Thyroid gland (tissue), 4 donors: ENCODE measurements around the gene LMX1B. TPM values are rescaled to one million over a fixed set of nuclear protein-coding genes. Genes with fewer than 3 reads are reported as not detected.

Experiments
- DNase-seq, 2 donors: peaks; one replicate each; pipeline ENCODE4 v3.0.0-alpha.2; 2019
- H3K27ac ChIP-seq, 3 donors: fragments of 200-600 bp; sonication (generic); 1 replicate in 2 of 3; 2 replicates in 1 of 3; pipeline ENCODE4 v1.5.1; 2016 to 2019; ENCODE audit warnings: mild to moderate bottlenecking in 1 of 3, moderate library complexity in 1 of 3
- H3K27me3 ChIP-seq: fragments of 200-600 bp; sonication (generic); one replicate; pipeline ENCODE4 v1.5.1; 2019
- H3K36me3 ChIP-seq, 2 donors: fragments of 200-600 bp; sonication (generic); one replicate each; pipeline ENCODE4 v1.5.1; 2016 to 2019
- H3K4me1 ChIP-seq, 2 donors: fragments of 200-600 bp; sonication (generic); one replicate each; pipeline ENCODE4 v1.5.1; 2017 to 2019
- H3K4me3 ChIP-seq, 3 donors: fragments of 200-600 bp; sonication (generic); replicated peaks in 1 of 3; 1 replicate in 2 of 3; 2 replicates in 1 of 3; pipeline ENCODE4 v1.5.1; 2016; ENCODE audit warnings: mild to moderate bottlenecking in 1 of 3
- H3K9me3 ChIP-seq: fragments of 200-600 bp; sonication (generic); one replicate; pipeline ENCODE4 v1.5.1; 2017
- POLR2A ChIP-seq, 2 donors: fragments of 450-650 bp; IDR thresholded peaks; one replicate each; pipeline ENCODE4 v1.6.1; 2017; ENCODE audit warnings: antibody characterized with exemption in 2 of 2, mild to moderate bottlenecking in 2 of 2, moderate library complexity in 1 of 2
- WGBS, 2 donors: methylation state at CpG; one replicate each; pipeline ENCODE4 v1.1.5; 2017; 5-methylcytosine and 5-hydroxymethylcytosine counted together
- intact Hi-C: fragments of 100-400 bp; cut with DNase I; formaldehyde crosslinking; loops from one replicate; pipeline ENCODE4 v1.15.1; 2023
- total RNA-seq, 4 donors: library from RNA; depleted of rRNA; stranded (reverse); fragments of >200 nt; gene quantifications; one replicate each; pipeline ENCODE4 v1.2.3, GENCODE V29; 2016
- TF ChIP-seq, protein P1 (sequence below), 6 experiments: fragments of 200-600 bp in 3 of 6; fragments of 450-650 bp in 3 of 6; sonication (generic) in 3 of 6; IDR thresholded peaks; one replicate each; pipeline ENCODE4 v1.5.1; 2016 to 2019; ENCODE audit warnings: antibody characterized with exemption in 6 of 6, mild to moderate bottlenecking in 2 of 6, inconsistent platforms in 1 of 6, moderate library complexity in 1 of 6

Gene LMX1B
- total RNA-seq, 4 donors from 2014 or later, result 0.68 to 5.5 (median 1.7) TPM

DNA sequence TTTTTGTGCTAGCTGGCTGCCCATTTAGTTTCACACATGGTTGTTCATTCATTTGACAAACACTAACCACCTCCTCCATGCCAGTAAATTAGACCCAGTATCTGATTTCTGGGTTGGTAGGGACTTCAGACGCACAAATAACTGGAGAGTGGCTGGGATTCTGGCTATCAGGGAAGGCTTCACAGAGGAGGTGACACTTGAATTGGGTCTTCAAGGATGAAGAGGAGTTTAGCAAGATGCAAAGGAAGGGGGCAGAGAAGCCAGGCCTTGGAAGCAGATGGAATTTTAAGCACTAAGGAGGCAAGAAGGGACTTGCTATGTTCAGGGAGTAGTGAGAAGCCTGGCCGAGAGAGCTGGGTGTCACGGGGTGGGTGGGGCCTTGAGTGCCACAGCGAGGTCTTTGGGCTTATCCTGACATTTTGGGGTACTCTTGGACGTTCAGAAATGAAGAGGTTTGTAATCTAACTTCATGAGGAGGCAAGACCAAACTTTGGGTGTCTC, 71.3 kb downstream of the LMX1B start:
- no peaks in the 10 kb centered on the region for H3K36me3 ChIP-seq
- DNase-seq, result no peak
- H3K27ac ChIP-seq, result no peak overlapping the region
- WGBS, 2 donors, result 63 to 81% methylated on average over 5 of the region's 5 CpGs
- H3K4me1 ChIP-seq, result peaks cover 0 to 8% of the 10 kb centered on the region in 2 donors
- intact Hi-C loops, result no loop called here
- TF ChIP-seq, protein P1, sequence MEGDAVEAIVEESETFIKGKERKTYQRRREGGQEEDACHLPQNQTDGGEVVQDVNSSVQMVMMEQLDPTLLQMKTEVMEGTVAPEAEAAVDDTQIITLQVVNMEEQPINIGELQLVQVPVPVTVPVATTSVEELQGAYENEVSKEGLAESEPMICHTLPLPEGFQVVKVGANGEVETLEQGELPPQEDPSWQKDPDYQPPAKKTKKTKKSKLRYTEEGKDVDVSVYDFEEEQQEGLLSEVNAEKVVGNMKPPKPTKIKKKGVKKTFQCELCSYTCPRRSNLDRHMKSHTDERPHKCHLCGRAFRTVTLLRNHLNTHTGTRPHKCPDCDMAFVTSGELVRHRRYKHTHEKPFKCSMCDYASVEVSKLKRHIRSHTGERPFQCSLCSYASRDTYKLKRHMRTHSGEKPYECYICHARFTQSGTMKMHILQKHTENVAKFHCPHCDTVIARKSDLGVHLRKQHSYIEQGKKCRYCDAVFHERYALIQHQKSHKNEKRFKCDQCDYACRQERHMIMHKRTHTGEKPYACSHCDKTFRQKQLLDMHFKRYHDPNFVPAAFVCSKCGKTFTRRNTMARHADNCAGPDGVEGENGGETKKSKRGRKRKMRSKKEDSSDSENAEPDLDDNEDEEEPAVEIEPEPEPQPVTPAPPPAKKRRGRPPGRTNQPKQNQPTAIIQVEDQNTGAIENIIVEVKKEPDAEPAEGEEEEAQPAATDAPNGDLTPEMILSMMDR (IDR thresholded peaks at IDR 0.05), result no peak
- TF ChIP-seq POLR2A (IDR thresholded peaks at IDR 0.05), result no peak
- no peaks in the 10 kb centered on the region for H3K27me3 ChIP-seq
- no peak overlapping the region for H3K4me3 ChIP-seq
- H3K9me3 ChIP-seq, result no peaks in the 10 kb centered on the region

DNA sequence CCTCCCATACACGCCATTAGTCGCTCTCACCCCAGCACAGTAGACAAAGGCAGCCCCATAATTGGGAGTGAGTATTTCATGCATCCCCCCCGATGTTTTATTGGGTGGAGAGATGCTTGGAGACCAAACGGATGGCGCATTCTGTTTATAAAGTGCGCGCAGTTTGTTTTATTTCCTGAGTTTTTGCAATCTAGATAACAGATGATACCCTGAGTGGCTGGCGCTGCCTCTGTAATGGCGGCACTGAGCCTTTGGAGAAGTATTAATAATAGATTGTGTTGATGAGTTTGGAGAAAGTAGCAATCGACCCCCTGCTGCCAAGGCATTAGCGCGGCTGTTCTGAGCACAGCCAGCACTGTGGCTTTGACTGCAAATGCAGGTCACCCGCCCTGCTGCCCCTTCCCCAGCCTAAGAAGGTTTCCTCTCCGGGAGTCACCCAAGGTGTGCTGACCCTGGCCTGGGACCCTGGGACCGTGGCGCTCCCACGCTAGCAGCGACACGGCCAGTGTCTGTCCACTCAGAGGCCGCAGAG, 74.3 kb downstream of the LMX1B start:
- Histone ChIP-seq H3K4me1 (peaks cover 0 to 4% of the 10 kb centered on the region in 2 donors), H3K36me3 (no peaks in the 10 kb centered on the region), H3K27ac (no peak overlapping the region), H3K9me3 (no peaks in the 10 kb centered on the region), H3K4me3 (no peak overlapping the region), H3K27me3 (no peaks in the 10 kb centered on the region)
- intact Hi-C loops, result no loop called here
- 82 to 86% methylated on average over 19 to 20 of the region's 20 CpGs for WGBS, 2 donors
- TF ChIP-seq, protein P1 (IDR thresholded peaks at IDR 0.05), result no peak
- no peak for TF ChIP-seq POLR2A (IDR thresholded peaks at IDR 0.05)
- no peak for DNase-seq

DNA sequence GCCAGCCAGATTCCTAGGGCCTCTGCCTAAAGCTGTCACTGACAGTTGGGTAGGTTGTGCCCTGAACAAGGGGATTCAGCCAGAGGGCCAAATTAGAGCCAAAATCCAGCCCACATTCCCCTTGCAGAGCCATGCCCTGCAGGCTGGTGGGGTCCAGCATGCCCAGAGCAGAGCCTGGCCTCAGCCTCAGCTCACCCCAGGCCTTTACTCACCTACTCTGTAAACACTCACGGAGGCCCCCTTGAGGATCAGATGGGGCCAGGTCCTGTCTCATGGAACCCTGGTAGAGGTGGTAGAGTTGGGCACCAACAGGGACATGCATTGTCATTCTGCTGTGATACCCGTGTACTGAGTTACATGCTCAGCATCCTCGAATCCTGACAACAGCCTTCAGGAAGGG, 74.9 kb downstream of the LMX1B start:
- H3K4me1 ChIP-seq, result no peaks in the 10 kb centered on the region
- H3K27ac ChIP-seq, result no peak overlapping the region
- H3K9me3 ChIP-seq, result no peaks in the 10 kb centered on the region
- intact Hi-C loops, result no loop called here
- WGBS, 2 donors, result 77 to 84% methylated on average over 2 to 3 of the region's 3 CpGs
- no peak overlapping the region for H3K4me3 ChIP-seq
- no peak for DNase-seq
- H3K36me3 ChIP-seq, result no peaks in the 10 kb centered on the region
- H3K27me3 ChIP-seq, result no peaks in the 10 kb centered on the region
- TF ChIP-seq, protein P1 (IDR thresholded peaks at IDR 0.05), result no peak
- no peak for TF ChIP-seq POLR2A (IDR thresholded peaks at IDR 0.05)

DNA sequence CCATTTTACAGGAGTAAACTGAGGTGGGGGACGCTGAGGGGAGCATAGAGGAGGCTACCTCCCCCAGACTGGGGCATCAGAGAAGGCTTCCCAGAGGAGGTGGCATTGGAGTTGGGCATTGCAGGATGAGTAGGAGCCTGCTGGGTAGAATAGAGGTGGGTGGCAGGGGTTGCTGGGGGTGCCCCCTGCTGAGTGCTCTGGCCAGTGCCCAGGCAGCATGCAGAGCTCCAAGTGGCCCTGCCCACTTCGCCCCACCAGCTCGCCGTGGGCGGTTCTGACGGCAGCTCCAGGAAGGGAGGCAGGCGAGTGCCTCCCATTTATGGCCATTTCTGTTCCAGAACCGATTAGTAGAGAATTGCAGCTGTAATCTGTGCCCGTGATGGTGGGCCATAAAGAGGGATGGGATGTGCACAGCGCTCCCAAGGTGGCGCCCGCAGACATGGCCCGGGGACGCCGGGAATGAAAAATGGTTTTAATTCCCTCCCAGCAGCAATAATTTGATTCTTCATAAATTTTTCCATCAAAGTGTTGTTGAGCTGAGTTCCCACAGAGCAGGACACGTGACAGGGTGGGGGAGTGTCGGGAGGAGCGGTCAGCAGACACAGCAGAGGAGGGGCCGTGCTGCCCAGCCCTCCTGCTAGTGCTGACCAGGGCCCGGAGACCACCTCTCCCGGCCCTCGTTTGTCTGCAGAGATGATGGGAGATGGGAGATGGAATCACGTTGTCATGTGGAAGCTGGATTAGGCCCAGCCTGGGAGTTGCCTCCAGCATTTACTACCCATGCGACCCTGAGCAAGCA, 75.5 kb downstream of the LMX1B start:
- 71 to 76% methylated on average over 19 to 22 of the region's 24 CpGs for WGBS, 2 donors
- no peak for DNase-seq
- no peaks in the 10 kb centered on the region for H3K27me3 ChIP-seq

More for the DNA sequence above, 75.5 kb downstream of the LMX1B start:
- Histone ChIP-seq H3K36me3 (no peaks in the 10 kb centered on the region), H3K4me1 (no peaks in the 10 kb centered on the region), H3K9me3 (no peaks in the 10 kb centered on the region), H3K4me3 (no peak overlapping the region), H3K27ac (no peak overlapping the region)
- intact Hi-C loops, result no loop called here
- TF ChIP-seq, protein P1 (IDR thresholded peaks at IDR 0.05), result no peak
- no peak for TF ChIP-seq POLR2A (IDR thresholded peaks at IDR 0.05)
